SK-N-SH treated with all-trans-retinoic acid at 6 μM for 48 hours (cell line): ENCODE measurements around the gene ADARB2.

ENCODE experiments used
- ATAC-seq: fragments of 200-7000 bp; cut with Tn5 transposase; 3 replicates; pipeline ENCODE4 v1.9.1; 2020; ENCODE audit warnings: mild to moderate bottlenecking, moderate library complexity
- ARNTL ChIP-seq: fragments of 450-650 bp; formaldehyde crosslinking; IDR thresholded peaks from 2 replicates; pipeline ENCODE4 v1.5.0; 2020; ENCODE audit warnings: low read depth, mild to moderate bottlenecking, moderate library complexity, borderline replicate concordance
- CREB5 ChIP-seq: fragments of 250-450 bp; sonication (Bioruptor Pico); IDR thresholded peaks from 2 replicates; pipeline ENCODE4 v1.5.1; 2020; ENCODE audit warnings: low read depth, mild to moderate bottlenecking, moderate library complexity
- CSDC2 ChIP-seq: fragments of 250-450 bp; sonication (Bioruptor Pico); IDR thresholded peaks from 2 replicates; pipeline ENCODE4 v1.5.0; 2020; ENCODE audit warnings: mild to moderate bottlenecking, moderate library complexity
- CSRNP3 ChIP-seq: fragments of 250-450 bp; sonication (Bioruptor Pico); IDR thresholded peaks from 2 replicates; pipeline ENCODE4 v1.5.1; 2021; ENCODE audit warnings: mild to moderate bottlenecking, moderate library complexity
- ESRRG ChIP-seq: fragments of 250-450 bp; sonication (Bioruptor Pico); IDR thresholded peaks from 2 replicates; pipeline ENCODE4 v1.6.1; 2021; ENCODE audit warnings: mild to moderate bottlenecking
- GLIS3 ChIP-seq: fragments of 250-450 bp; sonication (Bioruptor Pico); IDR thresholded peaks from 2 replicates; pipeline ENCODE4 v1.5.0; 2020; ENCODE audit warnings: mild to moderate bottlenecking, moderate library complexity
- ISL1 ChIP-seq: fragments of 250-450 bp; sonication (Bioruptor Pico); IDR thresholded peaks from 2 replicates; pipeline ENCODE4 v2.1.2; 2022; ENCODE audit warnings: mild to moderate bottlenecking, moderate library complexity
- PATZ1 ChIP-seq: fragments of 250-450 bp; sonication (Bioruptor Pico); IDR thresholded peaks from 2 replicates; pipeline ENCODE4 v1.8.0; 2020; ENCODE audit warnings: mild to moderate bottlenecking, moderate library complexity, borderline replicate concordance
- PPARA ChIP-seq: fragments of 250-450 bp; sonication (Bioruptor Pico); IDR thresholded peaks from 2 replicates; pipeline ENCODE4 v1.5.0; 2020; ENCODE audit warnings: mild to moderate bottlenecking, borderline replicate concordance
- RARB ChIP-seq: fragments of 250-450 bp; sonication (Bioruptor Pico); IDR thresholded peaks from 2 replicates; pipeline ENCODE4 v1.8.0; 2021; ENCODE audit warnings: mild to moderate bottlenecking, moderate library complexity
- SNAI2 ChIP-seq: fragments of 250-450 bp; sonication (Bioruptor Pico); IDR thresholded peaks from 2 replicates; pipeline ENCODE4 v1.5.0; 2020; ENCODE audit warnings: mild to moderate bottlenecking, moderate library complexity
- TCF4 ChIP-seq: fragments of 250-450 bp; sonication (Bioruptor Pico); IDR thresholded peaks from 2 replicates; pipeline ENCODE4 v1.8.0; 2021; ENCODE audit warnings: mild to moderate bottlenecking, moderate library complexity, borderline replicate concordance
- TOX ChIP-seq: fragments of 250-450 bp; sonication (Bioruptor Pico); IDR thresholded peaks from 2 replicates; pipeline ENCODE4 v1.8.0; 2021; ENCODE audit warnings: mild to moderate bottlenecking, moderate library complexity, borderline replicate concordance
- TSHZ2 ChIP-seq: fragments of 250-450 bp; sonication (Bioruptor Pico); IDR thresholded peaks from 2 replicates; pipeline ENCODE4 v1.5.0; 2020; ENCODE audit warnings: mild to moderate bottlenecking, moderate library complexity
- ZC3H10 ChIP-seq: fragments of 250-450 bp; sonication (Bioruptor Pico); IDR thresholded peaks from 2 replicates; pipeline ENCODE4 v1.5.1; 2021; ENCODE audit warnings: mild to moderate bottlenecking, moderate library complexity
- ZFP3 ChIP-seq: fragments of 250-450 bp; sonication (Bioruptor Pico); IDR thresholded peaks from 2 replicates; pipeline ENCODE4 v1.5.0; 2020; ENCODE audit warnings: mild to moderate bottlenecking, moderate library complexity
- ZFP30 ChIP-seq: fragments of 450-650 bp; formaldehyde crosslinking; IDR thresholded peaks from 2 replicates; pipeline ENCODE4 v1.5.0; 2022; ENCODE audit warnings: mild to moderate bottlenecking, moderate library complexity
- ZNF565 ChIP-seq: fragments of 450-650 bp; formaldehyde crosslinking; conservative IDR thresholded peaks from 2 replicates; pipeline ENCODE4 v1.5.0; 2020; ENCODE audit warnings: low read depth, mild to moderate bottlenecking, moderate library complexity
- ZNF70 ChIP-seq: fragments of 450-650 bp; formaldehyde crosslinking; IDR thresholded peaks from 2 replicates; pipeline ENCODE4 v1.5.0; 2020; ENCODE audit warnings: mild to moderate bottlenecking, moderate library complexity
- ZNF8 ChIP-seq: fragments of 450-650 bp; formaldehyde crosslinking; IDR thresholded peaks from 2 replicates; pipeline ENCODE4 v1.5.0; 2020; ENCODE audit warnings: mild to moderate bottlenecking, moderate library complexity

Gene ADARB2

GRCh38 chr10:1374511-1375345, 362.6 kb downstream of the ADARB2 start:
- no peak for ATAC-seq
- no peak for TF ChIP-seq CSRNP3 (CRISPR knock-in tag)
- no peak for TF ChIP-seq ZC3H10 (CRISPR knock-in tag)
- no peak for TF ChIP-seq TOX (CRISPR knock-in tag)
- TF ChIP-seq ARNTL (CRISPR knock-in tag), result no peak
- no peak for TF ChIP-seq CSDC2
- TF ChIP-seq ZFP30 (CRISPR knock-in tag), result no peak
- TF ChIP-seq GLIS3, result no peak
- no peak for TF ChIP-seq ZNF8 (CRISPR knock-in tag)
- no peak for TF ChIP-seq SNAI2 (CRISPR knock-in tag)
- TF ChIP-seq TSHZ2, result no peak
- no peak for TF ChIP-seq ESRRG (CRISPR knock-in tag)
- no peak for TF ChIP-seq RARB (CRISPR knock-in tag)
- no peak for TF ChIP-seq ZFP3 (CRISPR knock-in tag)
- no peak for TF ChIP-seq CREB5 (CRISPR knock-in tag)
- TF ChIP-seq, all 23 proteins: peak for 0

- TF ChIP-seq ZNF565 (CRISPR knock-in tag), result no peak
- TF ChIP-seq ZC3H10 (CRISPR knock-in tag), result no peak
- TF ChIP-seq PPARA (CRISPR knock-in tag), result no peak
- TF ChIP-seq ISL1 (CRISPR knock-in tag), result no peak
- TF ChIP-seq TCF4 (CRISPR knock-in tag), result no peak
- TF ChIP-seq PATZ1 (CRISPR knock-in tag), result no peak
- no peak for TF ChIP-seq TOX (CRISPR knock-in tag)
- TF ChIP-seq ZFP30 (CRISPR knock-in tag), result no peak
- no peak for TF ChIP-seq GLIS3
- TF ChIP-seq ZNF70 (CRISPR knock-in tag), result no peak
- TF ChIP-seq ZFP3 (CRISPR knock-in tag), result no peak
- ATAC-seq, result no peak
Measured at GRCh38 chr10:1373287-1373686, 364.0 kb downstream of the ADARB2 start.

DNA sequence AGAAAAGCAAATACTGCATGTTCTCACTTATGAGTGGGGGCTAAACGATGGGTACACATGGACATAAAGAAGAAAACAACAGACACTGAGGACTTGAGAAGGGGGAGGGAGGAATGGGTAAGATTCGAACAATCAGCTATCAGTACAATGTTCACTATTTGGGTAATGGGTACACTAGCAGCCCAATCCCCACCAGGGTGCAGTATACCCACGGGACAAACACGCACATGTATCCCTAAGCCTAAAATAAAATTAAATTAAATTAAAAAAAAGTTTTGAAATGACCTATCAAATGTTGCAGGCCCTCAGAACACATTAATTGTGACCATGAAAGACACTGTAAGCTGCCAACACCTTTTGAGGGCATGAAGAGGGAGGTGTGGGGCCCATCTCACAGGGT, 365.1 kb downstream of the ADARB2 start:
- no peak for ATAC-seq
- no peak for TF ChIP-seq ZNF70 (CRISPR knock-in tag)
- TF ChIP-seq ESRRG (CRISPR knock-in tag), result no peak
- TF ChIP-seq ZFP3 (CRISPR knock-in tag), result no peak
- TF ChIP-seq ARNTL (CRISPR knock-in tag), result no peak
- TF ChIP-seq CSRNP3 (CRISPR knock-in tag), result no peak
- TF ChIP-seq TSHZ2, result no peak
- no peak for TF ChIP-seq RARB (CRISPR knock-in tag)
- no peak for TF ChIP-seq ZFP30 (CRISPR knock-in tag)
- no peak for TF ChIP-seq PATZ1 (CRISPR knock-in tag)
- TF ChIP-seq CREB5 (CRISPR knock-in tag), result no peak
- TF ChIP-seq TCF4 (CRISPR knock-in tag), result no peak
- TF ChIP-seq ZNF8 (CRISPR knock-in tag), result no peak
